Measurements from ENCODE around the gene MT1M. TPM values are rescaled to one million over a fixed set of nuclear protein-coding genes. Genes with fewer than 3 reads are reported as not detected.
"Not testable (repeated sequence)": the region's sequence is repeated elsewhere in the genome, so short reads cannot be mapped to it uniquely, and the experiment has no call there.

Gene MT1M
- total RNA-seq, 1 donor from 2014 or later: not detected

DNA sequence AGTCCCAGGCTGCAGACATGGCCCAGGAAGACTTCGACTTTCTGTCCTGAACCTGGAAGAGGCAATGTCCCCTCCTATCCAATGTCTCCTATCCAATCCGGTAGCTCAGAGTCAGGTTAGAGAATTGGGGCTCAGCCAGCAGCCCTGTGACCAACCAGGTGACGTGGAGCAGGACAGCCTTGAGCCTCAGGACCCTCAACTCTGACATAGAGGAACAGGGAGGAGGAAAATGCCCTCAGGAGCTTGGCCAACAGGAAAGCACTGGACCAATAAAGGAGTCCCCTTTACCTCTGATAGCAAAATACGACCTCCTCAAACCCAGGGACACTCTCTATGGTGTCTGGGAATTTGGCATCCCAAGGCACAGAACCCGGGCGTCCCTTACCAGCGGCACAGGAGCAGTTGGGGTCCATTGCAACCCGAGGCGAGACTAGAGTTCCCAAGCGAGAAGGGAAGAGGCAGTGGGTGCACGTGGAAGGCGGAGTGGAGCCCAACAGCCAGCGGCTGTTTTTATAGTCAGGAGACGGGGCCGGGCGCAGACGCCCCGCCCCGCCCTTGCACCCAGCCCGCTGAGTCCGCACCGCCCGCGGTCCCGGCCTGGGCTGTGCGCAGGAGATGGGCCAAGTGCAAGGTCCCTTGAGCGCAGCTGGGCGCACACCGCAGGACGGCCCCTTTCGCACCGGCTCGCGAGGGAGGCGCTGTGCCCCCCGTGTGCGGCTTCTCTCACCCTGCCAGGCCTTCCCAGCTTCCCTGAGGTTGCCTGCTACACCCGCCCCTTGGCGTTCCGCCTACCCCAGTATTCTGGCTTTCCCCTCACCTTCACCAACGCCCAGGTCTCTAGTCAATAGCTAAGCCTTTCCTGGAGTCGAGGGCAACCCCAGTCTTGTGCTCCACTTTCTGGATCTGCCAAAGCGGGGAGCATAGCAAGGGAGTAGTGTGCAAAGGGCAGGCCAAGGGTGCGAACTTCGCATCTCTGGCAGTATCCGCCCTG, 35.4 kb downstream of the MT1M start, which contains the start of gene MT1G:
Gene MT1G (minus strand): TSS at position 485 of the 991 bp plus-strand sequence. CDS start 72 bp downstream, at position 413.
- H3K36me3 Mint-ChIP-seq (ENCODE audit: low read depth): no peaks in the 10 kb centered on the region
- H3K27me3 Mint-ChIP-seq (ENCODE audit: low read depth): peaks cover 98% of the 10 kb centered on the region
- no peaks in the 10 kb centered on the region for H3K9me3 Mint-ChIP-seq
- peaks cover 4% of the 10 kb centered on the region for H3K4me1 Mint-ChIP-seq
- H3K4me3 Mint-ChIP-seq: no peak within 1 kb of the TSS
- TF ChIP-seq, protein P1, sequence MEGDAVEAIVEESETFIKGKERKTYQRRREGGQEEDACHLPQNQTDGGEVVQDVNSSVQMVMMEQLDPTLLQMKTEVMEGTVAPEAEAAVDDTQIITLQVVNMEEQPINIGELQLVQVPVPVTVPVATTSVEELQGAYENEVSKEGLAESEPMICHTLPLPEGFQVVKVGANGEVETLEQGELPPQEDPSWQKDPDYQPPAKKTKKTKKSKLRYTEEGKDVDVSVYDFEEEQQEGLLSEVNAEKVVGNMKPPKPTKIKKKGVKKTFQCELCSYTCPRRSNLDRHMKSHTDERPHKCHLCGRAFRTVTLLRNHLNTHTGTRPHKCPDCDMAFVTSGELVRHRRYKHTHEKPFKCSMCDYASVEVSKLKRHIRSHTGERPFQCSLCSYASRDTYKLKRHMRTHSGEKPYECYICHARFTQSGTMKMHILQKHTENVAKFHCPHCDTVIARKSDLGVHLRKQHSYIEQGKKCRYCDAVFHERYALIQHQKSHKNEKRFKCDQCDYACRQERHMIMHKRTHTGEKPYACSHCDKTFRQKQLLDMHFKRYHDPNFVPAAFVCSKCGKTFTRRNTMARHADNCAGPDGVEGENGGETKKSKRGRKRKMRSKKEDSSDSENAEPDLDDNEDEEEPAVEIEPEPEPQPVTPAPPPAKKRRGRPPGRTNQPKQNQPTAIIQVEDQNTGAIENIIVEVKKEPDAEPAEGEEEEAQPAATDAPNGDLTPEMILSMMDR (conservative IDR thresholded peaks at IDR 0.05): no peak
- DNase-seq (ENCODE audit: low read depth, low spot score): no peak
- no peak within 1 kb of the TSS for H3K27ac Mint-ChIP-seq (ENCODE audit: unreplicated experiment)

DNA sequence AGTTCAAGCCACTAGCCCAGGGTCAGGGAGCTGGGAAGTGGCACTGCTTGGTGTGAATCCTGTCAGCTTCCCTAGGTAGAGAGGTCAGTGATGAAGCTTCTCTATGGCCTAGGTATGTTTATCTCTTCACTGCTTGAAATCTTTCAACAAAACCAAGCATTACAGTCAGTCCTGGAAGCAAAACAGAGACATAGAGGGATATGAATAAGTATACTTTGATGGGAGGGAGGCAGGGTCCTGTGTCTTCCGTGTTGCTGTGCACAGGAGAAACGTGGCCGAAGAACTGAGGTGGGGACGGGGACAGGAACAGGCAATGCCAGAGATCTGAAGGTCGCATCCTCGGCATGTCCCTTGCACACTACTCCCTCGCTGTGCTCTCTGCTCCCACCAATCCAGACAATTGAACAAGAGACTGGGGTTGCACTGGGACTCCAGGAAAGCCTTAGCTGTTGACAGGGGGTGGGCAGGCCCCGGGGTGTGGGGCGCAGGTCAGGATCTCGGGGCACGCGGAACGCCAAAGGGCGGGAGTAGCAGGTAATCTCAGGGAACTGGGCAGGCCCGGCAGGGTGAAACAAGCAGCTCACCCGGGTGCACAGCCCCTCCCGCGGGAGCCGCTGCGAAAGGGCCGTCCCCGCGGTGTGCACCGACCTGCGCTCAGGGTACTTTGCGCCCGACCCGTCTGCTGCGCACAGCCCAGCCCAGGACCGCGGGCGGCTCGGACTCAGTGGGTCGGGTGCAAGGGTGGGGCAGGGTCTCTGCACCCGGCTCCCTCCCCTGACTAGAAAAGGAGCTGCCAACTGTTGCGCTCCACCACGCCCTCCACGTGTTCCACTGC, 36.8 kb downstream of the MT1M start, which contains the start of gene MT1H:
Gene MT1H (plus strand): TSS at position 810 of the 835 bp plus-strand sequence. CDS start 71 bp downstream, outside the sequence.
- TF ChIP-seq, protein P1 (conservative IDR thresholded peaks at IDR 0.05): no peak
- no peak for DNase-seq (ENCODE audit: low read depth, low spot score)
- Mint-ChIP-seq H3K4me3 (no peak within 1 kb of the TSS), H3K4me1 (no peaks in the 10 kb centered on the region), H3K27ac (ENCODE audit: unreplicated experiment) (no peak within 1 kb of the TSS), H3K36me3 (ENCODE audit: low read depth) (no peaks in the 10 kb centered on the region), H3K27me3 (ENCODE audit: low read depth) (peaks cover 99% of the 10 kb centered on the region), H3K9me3 (no peaks in the 10 kb centered on the region)

DNA sequence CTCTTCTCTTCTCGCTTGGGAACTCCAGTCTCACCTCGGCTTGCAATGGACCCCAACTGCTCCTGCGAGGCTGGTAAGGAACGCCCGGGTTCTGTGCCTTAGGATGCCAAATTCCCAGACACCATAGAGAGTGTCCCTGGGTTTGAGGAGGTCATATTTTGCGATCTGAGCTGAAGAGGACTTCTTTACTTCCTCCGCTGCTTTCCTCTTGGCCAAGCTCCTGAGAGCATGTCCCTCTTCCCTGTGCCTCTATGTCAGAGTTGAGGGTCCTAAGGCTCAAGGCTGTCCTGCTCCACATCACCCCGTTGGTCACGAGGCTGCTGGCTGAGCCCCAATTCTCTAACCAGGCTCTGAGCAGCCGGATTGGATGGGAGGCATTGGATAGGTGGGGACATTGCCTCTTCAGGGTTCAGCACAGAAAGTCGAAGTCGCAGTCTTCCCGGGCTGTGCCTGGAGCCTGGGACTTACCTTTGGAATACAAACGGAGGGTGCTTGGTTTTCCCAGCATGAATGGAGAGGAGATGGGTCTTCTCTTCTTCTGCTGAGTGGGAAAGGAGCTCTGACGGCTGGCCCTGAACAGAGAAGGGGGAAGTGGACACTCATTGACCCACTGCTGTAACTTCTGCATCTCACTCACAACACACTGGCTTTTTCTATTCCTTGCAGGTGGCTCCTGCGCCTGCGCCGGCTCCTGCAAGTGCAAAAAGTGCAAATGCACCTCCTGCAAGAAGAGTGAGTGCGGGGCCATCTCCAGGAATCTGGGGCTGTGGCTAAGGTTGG, 37.6 kb downstream of the MT1M start:
- H3K27ac Mint-ChIP-seq (ENCODE audit: unreplicated experiment): no peak overlapping the region

DNA sequence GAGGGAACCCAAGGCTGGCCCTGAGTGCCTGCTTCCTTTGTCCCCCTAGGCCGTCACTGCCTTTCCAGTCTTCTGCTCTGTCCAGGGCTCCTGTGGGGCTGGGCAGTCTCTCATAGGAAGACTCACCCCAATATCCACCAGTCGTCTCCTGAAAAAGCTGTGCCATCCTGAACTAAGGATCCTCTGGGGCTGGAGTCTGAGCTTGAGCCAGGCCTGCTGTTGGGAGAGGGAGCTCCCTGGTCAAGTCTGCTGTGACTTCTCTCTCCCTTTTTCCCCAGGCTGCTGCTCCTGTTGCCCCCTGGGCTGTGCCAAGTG, 38.1 kb downstream of the MT1M start:
- Mint-ChIP-seq H3K27me3 (ENCODE audit: low read depth) (peaks cover 99% of the 10 kb centered on the region), H3K9me3 (no peaks in the 10 kb centered on the region), H3K4me1 (no peaks in the 10 kb centered on the region), H3K27ac (ENCODE audit: unreplicated experiment) (no peak overlapping the region), H3K36me3 (ENCODE audit: low read depth) (no peaks in the 10 kb centered on the region), H3K4me3 (no peak overlapping the region)
- DNase-seq (ENCODE audit: low read depth, low spot score): no peak
- TF ChIP-seq, protein P1 (conservative IDR thresholded peaks at IDR 0.05): no peak

More for the DNA sequence above, 37.6 kb downstream of the MT1M start:
- H3K4me3 Mint-ChIP-seq: no peak overlapping the region
- peaks cover 99% of the 10 kb centered on the region for H3K27me3 Mint-ChIP-seq (ENCODE audit: low read depth)
- no peak for DNase-seq (ENCODE audit: low read depth, low spot score)
- H3K36me3 Mint-ChIP-seq (ENCODE audit: low read depth): no peaks in the 10 kb centered on the region
- no peaks in the 10 kb centered on the region for H3K4me1 Mint-ChIP-seq
- TF ChIP-seq, protein P1 (conservative IDR thresholded peaks at IDR 0.05): no peak
- H3K9me3 Mint-ChIP-seq: no peaks in the 10 kb centered on the region

DNA sequence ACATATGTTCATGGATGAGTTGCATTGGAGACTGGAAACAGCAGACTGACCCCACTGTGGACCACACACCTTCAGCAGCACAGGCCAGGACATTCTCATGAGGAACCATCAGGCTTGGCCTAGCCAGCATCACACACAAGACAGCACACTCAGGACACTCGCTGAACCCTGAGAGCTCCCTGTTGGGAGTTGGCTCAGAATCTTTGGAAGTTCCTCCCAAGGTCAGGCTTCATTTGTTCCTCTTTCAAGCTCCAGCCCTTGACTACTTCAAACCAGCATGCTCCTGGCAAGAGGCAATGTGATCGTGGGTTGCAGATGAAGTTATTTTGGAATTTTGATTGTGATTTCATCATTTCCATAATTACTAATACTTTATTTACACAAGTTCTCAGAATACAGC, 39.2 kb downstream of the MT1M start:
- not testable (repeated sequence) for H3K36me3 Mint-ChIP-seq (ENCODE audit: low read depth); H3K9me3 Mint-ChIP-seq; H3K4me3 Mint-ChIP-seq; H3K27ac Mint-ChIP-seq (ENCODE audit: unreplicated experiment); DNase-seq (ENCODE audit: low read depth, low spot score); H3K4me1 Mint-ChIP-seq
- H3K27me3 Mint-ChIP-seq (ENCODE audit: low read depth): peaks cover 98% of the 10 kb centered on the region

DNA sequence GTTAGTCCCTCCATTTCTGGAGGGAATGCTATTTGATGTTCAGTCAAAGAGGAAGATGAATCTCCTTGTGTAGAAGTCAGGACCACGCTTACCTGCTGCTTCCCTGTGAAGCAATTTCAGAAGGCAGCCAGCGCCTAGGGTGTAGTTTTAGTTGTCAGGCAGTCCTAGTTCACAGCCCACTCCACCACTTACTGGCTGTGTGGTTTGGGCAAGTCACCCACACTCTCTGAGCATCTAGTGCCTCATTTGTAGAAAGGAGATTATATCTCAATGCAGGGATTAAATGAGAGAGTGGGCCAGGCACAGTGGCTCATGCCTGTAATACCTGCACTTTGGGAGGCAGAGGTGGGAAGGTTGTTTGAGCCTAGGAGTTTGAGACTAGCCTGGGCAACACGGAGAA, 39.7 kb downstream of the MT1M start:
- not testable (repeated sequence) for DNase-seq (ENCODE audit: low read depth, low spot score); H3K4me3 Mint-ChIP-seq; H3K36me3 Mint-ChIP-seq (ENCODE audit: low read depth); H3K9me3 Mint-ChIP-seq; H3K4me1 Mint-ChIP-seq; H3K27ac Mint-ChIP-seq (ENCODE audit: unreplicated experiment)
- peaks cover 96% of the 10 kb centered on the region for H3K27me3 Mint-ChIP-seq (ENCODE audit: low read depth)
